LNCaP clone FGC (cell line): Measurements from ENCODE around the gene KAZALD1.

Experiments used
- DNase-seq: peaks from one replicate; pipeline ENCODE4 v3.0.0-alpha.2; 2011; ENCODE audit warnings: low read depth
- H3K4me3 ChIP-seq: 2 replicates; pipeline ENCODE4 v1.5.1; 2011; ENCODE audit warnings: mild to moderate bottlenecking, low read depth, low read length, control low read depth
- TF ChIP-seq, protein P1 (sequence below): IDR thresholded peaks from 2 replicates; pipeline ENCODE4 v1.5.1; 2012; ENCODE audit warnings: mild to moderate bottlenecking; ENCODE audit not compliant: control insufficient read depth, insufficient read depth; ENCODE audit errors: extremely low read depth

The KAZALD1 gene

DNA sequence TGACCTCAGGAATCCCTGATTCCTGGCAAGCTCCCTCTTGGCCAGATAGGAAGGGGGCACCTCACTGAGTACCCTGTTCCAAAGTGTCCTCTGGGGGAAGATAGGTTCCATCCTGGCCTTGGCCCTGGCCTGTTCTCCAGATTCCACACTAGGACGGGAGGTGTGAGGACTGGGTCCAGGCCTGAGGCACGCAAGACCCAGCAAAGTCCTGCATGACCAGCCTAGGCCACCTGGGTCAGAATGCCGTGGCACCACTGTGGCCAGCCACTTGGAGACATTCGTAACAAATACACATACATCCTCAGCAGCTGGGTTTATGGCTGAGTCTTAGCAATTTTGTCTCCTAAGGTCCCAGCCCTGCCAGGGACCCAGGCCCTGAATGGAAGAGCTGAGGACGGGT, 46.0 kb downstream of the KAZALD1 start:
- no peak for DNase-seq
- no peak overlapping the region for H3K4me3 ChIP-seq
- TF ChIP-seq, protein P1, sequence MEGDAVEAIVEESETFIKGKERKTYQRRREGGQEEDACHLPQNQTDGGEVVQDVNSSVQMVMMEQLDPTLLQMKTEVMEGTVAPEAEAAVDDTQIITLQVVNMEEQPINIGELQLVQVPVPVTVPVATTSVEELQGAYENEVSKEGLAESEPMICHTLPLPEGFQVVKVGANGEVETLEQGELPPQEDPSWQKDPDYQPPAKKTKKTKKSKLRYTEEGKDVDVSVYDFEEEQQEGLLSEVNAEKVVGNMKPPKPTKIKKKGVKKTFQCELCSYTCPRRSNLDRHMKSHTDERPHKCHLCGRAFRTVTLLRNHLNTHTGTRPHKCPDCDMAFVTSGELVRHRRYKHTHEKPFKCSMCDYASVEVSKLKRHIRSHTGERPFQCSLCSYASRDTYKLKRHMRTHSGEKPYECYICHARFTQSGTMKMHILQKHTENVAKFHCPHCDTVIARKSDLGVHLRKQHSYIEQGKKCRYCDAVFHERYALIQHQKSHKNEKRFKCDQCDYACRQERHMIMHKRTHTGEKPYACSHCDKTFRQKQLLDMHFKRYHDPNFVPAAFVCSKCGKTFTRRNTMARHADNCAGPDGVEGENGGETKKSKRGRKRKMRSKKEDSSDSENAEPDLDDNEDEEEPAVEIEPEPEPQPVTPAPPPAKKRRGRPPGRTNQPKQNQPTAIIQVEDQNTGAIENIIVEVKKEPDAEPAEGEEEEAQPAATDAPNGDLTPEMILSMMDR = no peak

DNA sequence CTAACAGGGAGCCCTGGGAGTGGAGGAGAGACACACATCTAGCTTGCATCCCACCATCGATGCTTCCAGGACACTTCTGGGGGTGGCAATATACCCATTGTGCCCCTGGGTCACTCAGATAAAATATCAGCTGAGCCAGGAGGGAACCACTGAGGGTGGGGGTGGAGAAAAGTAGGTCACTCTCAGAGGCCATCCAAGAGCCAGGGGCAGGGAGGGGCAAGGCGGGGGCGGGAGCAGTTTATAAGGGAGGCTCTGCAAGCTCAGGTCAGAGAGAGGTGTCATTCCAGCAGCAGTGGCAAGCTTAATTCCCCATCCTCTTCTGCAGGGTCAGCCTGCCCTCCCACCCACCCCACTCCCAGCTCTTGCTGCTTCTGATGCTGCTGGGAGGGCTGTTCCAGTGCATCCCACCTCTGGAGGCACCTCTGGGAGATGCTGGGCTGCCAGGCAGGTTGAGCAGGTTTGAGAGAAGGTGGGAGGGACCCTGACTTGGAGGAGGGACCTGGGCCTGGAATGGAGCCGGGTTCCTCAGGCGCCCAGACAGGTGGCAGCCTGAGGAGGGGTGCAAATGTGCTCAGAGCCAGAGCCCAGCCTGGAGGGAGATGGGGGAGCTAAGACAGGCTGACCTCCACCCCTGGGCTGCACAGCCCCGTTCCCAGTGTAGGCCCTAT, 49.2 kb downstream of the KAZALD1 start:
- DNase-seq = no peak
- TF ChIP-seq, protein P1 = no peak
- H3K4me3 ChIP-seq = no peak overlapping the region

DNA sequence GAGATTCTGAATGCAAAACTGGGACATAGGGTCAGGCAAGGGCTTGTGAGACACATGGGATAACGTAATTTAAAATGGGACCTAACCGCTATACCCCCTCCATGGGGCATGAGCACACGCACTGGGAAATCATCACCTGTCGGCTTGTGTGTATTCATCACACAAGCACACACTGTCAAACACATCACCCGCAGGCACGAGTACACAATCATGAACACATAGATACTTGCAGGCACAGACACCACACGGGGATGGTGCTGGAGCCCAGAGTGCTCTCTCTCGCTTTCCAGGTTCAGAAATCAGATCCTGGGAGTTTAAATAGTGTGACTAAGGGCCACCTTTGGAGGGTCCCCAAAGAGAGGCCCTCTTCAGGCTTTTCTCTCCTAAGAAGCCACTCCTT, 49.8 kb downstream of the KAZALD1 start:
- no peak overlapping the region for H3K4me3 ChIP-seq
- DNase-seq = no peak
- TF ChIP-seq, protein P1 = no peak

DNA sequence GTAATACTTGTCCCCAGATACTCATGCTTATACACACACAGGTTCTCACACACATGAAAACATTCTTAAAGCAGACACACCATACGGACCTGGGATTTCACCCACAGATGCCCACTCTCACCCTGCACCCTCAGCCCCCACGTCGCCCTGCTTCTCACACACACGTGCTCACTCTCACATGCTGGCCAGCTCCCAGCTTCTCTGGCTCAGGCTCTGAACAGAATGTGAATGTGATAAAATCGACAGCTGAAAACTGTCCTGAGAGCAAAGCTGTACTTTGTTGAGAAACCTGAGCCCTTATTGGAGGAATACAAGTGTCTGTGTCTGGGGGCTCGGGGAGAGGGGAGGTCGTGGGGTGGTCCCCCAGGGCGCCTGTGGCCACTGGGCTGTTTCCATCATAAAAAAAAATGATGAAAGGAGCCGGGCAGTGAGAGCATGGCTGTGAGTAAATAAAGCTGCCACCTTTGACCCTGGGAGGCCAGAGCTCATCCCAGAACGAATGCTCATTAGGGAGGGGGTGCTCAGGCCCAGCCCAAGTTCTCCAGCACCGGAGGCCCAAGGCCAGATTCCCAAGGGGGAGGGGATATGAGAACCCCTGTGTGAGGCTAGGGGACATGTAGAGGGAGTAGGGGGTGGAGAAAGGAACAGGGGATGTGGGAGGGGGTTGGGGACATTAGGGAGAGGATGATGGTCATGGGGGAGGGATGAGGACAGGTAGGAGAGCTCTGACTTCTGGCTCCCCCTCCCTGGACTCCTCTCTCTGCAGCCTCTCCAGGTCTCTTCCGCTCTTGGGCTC, 51.2 kb downstream of the KAZALD1 start:
- H3K4me3 ChIP-seq = no peak overlapping the region
- DNase-seq = no peak
- TF ChIP-seq, protein P1 = no peak

DNA sequence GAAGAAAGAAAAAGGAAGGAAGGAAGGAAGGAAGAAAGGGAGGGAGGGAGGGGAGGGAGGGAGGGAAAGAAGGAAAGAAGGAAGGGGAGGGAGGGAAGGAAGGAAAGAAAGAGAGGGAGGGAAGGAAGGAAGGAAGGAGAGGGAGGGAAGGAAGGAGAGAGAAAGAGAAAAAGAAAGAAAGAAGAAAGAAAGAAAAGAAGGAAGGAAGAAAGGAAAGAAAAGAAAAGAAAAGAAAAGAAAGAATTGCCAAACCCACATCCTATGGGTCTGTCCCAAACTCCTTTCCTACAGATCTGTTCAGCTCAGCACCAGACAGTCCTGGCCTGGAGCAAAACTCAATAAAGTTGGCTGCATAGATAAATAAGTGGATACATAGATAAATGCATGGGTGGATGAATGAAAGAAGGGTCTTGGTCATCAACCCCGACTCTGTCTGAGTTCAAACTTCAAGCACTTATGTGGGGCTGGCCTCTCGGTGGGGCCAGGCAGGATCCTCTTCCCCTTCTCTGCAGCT, 52.2 kb downstream of the KAZALD1 start:
- H3K4me3 ChIP-seq = no peak overlapping the region
- no peak for DNase-seq
- TF ChIP-seq, protein P1 = no peak

DNA sequence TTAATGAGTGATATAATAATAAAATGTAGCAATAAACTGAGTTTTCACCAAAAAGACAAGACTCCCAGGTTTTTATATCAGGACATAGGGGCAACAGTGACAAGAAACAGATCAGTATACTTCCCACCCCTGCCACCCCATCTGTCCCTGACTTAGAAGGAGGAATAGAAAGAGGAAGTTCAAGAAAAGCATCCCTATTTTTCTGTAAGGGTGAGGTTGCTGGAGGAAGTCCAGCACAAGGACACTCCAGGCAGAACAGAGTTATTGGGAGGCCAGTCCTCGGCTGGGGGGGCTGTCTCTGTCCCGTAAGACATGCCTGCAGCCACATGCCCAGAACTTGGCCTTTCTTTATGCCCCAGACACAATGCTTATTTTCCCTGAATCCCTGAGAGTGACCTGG, 52.9 kb downstream of the KAZALD1 start:
- H3K4me3 ChIP-seq = no peak overlapping the region
- no peak for DNase-seq
- TF ChIP-seq, protein P1 = no peak
